ENCODE measurements around the gene IPCEF1. TPM values are rescaled to one million over a fixed set of nuclear protein-coding genes. Genes with fewer than 3 reads are reported as not detected.

Gene IPCEF1
- total and polyA plus RNA-seq, 4 donors, result 0.85 to 18.1 (median 3.6) TPM

GRCh38 chr6:154122195-154122925, 234.2 kb downstream of the IPCEF1 start:
- H3K36me3 ChIP-seq (ENCODE audit: control insufficient read depth in 4 of 4, insufficient read depth in 4 of 4, low read length in 4 of 4), result no peaks in the 10 kb centered on the region
- no peak for TF ChIP-seq CTCF (IDR thresholded peaks at IDR 0.05; ENCODE audit: control extremely low read depth, extremely low read depth)
- H3K9me3 ChIP-seq (ENCODE audit: control insufficient read depth in 4 of 4, insufficient read depth in 3 of 4, low read length in 3 of 4), result peaks cover 0 to 13% (median 0%) of the 10 kb centered on the region in 4 donors
- H3K27ac ChIP-seq (ENCODE audit: low read depth in 1 of 2, low read length in 1 of 2), result no peak overlapping the region
- no peak for ATAC-seq (ENCODE audit: insufficient read depth, low FRiP score)
- no peak overlapping the region for H3K9ac ChIP-seq (ENCODE audit: insufficient read depth in 1 of 2, low read length in 2 of 2)
- WGBS, 2 donors, result 92 to 96% methylated on average over 2 of the region's 2 CpGs
- H3K4me3 ChIP-seq, result no peak overlapping the region
- no peaks in the 10 kb centered on the region for H3K27me3 ChIP-seq (ENCODE audit: control insufficient read depth in 3 of 3, insufficient read depth in 3 of 3, low read length in 2 of 3)
- no peak for DNase-seq
- H3K4me1 ChIP-seq (ENCODE audit: control insufficient read depth in 5 of 5, insufficient read depth in 5 of 5, low read length in 5 of 5), result no peaks in the 10 kb centered on the region

- peaks cover 0 to 2% (median under 1%) of the 10 kb centered on the region in 4 donors for H3K9me3 ChIP-seq (ENCODE audit: control insufficient read depth in 4 of 4, insufficient read depth in 3 of 4, low read length in 3 of 4)
- ATAC-seq (ENCODE audit: insufficient read depth, low FRiP score) (no peak), DNase-seq (no peak)
- TF ChIP-seq CTCF (IDR thresholded peaks at IDR 0.05; ENCODE audit: control extremely low read depth, extremely low read depth), result no peak
- no peak overlapping the region for H3K27ac ChIP-seq (ENCODE audit: low read depth in 1 of 2, low read length in 1 of 2)
- H3K4me3 ChIP-seq, result no peak overlapping the region
- no peaks in the 10 kb centered on the region for H3K4me1 ChIP-seq (ENCODE audit: control insufficient read depth in 5 of 5, insufficient read depth in 5 of 5, low read length in 5 of 5)
- no peaks in the 10 kb centered on the region for H3K36me3 ChIP-seq (ENCODE audit: control insufficient read depth in 4 of 4, insufficient read depth in 4 of 4, low read length in 4 of 4)
- H3K27me3 ChIP-seq (ENCODE audit: control insufficient read depth in 3 of 3, insufficient read depth in 3 of 3, low read length in 2 of 3), result no peaks in the 10 kb centered on the region
- 80 to 84% methylated on average over 4 of the region's 4 CpGs for WGBS, 2 donors
- no peak overlapping the region for H3K9ac ChIP-seq (ENCODE audit: insufficient read depth in 1 of 2, low read length in 2 of 2)
These were observed 239.1 kb downstream of the IPCEF1 start for GRCh38 chr6:154117485-154117884.

- WGBS, 2 donors, result 92 to 94% methylated on average over 3 of the region's 3 CpGs
- TF ChIP-seq CTCF (IDR thresholded peaks at IDR 0.05; ENCODE audit: control extremely low read depth, extremely low read depth), result no peak
- no peak for ATAC-seq (ENCODE audit: insufficient read depth, low FRiP score)
- Histone ChIP-seq H3K27ac (ENCODE audit: low read depth in 1 of 2, low read length in 1 of 2) (no peak overlapping the region), H3K9ac (ENCODE audit: insufficient read depth in 1 of 2, low read length in 2 of 2) (no peak overlapping the region), H3K36me3 (ENCODE audit: control insufficient read depth in 4 of 4, insufficient read depth in 4 of 4, low read length in 4 of 4) (no peaks in the 10 kb centered on the region), H3K4me1 (ENCODE audit: control insufficient read depth in 5 of 5, insufficient read depth in 5 of 5, low read length in 5 of 5) (no peaks in the 10 kb centered on the region), H3K27me3 (ENCODE audit: control insufficient read depth in 3 of 3, insufficient read depth in 3 of 3, low read length in 2 of 3) (no peaks in the 10 kb centered on the region), H3K4me3 (no peak overlapping the region), H3K9me3 (ENCODE audit: control insufficient read depth in 4 of 4, insufficient read depth in 3 of 4, low read length in 3 of 4) (peaks cover 0 to 2% (median 0%) of the 10 kb centered on the region in 4 donors)
- DNase-seq, result no peak
These were observed 243.2 kb downstream of the IPCEF1 start for GRCh38 chr6:154113392-154113791.
